ENCODE results near the gene OSR1.

Gene OSR1

GRCh38 chr2:19331450-19331849 lies 27.0 kb downstream of the OSR1 start:
- in situ Hi-C loops (cut with MboI; ENCODE audit: low sequenced_read_pairs, unreplicated experiment): no loop called here
- no peak for TF ChIP-seq CTCF (IDR thresholded peaks at IDR 0.05; ENCODE audit: borderline replicate concordance, control extremely low read depth, extremely low read depth, insufficient read depth, missing control alignments)
- DNase-seq (ENCODE audit: low spot score): no peak

GRCh38 chr2:19330436-19330835 lies 28.0 kb downstream of the OSR1 start:
- in situ Hi-C loops (cut with MboI; ENCODE audit: low sequenced_read_pairs, unreplicated experiment): no loop called here
- no peak for DNase-seq (ENCODE audit: low spot score)
- TF ChIP-seq CTCF (IDR thresholded peaks at IDR 0.05; ENCODE audit: borderline replicate concordance, control extremely low read depth, extremely low read depth, insufficient read depth, missing control alignments): no peak

- DNase-seq (ENCODE audit: low spot score): no peak
- in situ Hi-C loops (cut with MboI; ENCODE audit: low sequenced_read_pairs, unreplicated experiment): no loop called here
Observed at GRCh38 chr2:19329445-19329844, 29.0 kb downstream of the OSR1 start.

GRCh38 chr2:19327496-19327895 lies 30.9 kb downstream of the OSR1 start:
- in situ Hi-C loops (cut with MboI; ENCODE audit: low sequenced_read_pairs, unreplicated experiment): no loop called here
- TF ChIP-seq CTCF (IDR thresholded peaks at IDR 0.05; ENCODE audit: borderline replicate concordance, control extremely low read depth, extremely low read depth, insufficient read depth, missing control alignments): no peak

More at GRCh38 chr2:19329445-19329844, 29.0 kb downstream of the OSR1 start:
- TF ChIP-seq CTCF (IDR thresholded peaks at IDR 0.05; ENCODE audit: borderline replicate concordance, control extremely low read depth, extremely low read depth, insufficient read depth, missing control alignments): no peak

DNA sequence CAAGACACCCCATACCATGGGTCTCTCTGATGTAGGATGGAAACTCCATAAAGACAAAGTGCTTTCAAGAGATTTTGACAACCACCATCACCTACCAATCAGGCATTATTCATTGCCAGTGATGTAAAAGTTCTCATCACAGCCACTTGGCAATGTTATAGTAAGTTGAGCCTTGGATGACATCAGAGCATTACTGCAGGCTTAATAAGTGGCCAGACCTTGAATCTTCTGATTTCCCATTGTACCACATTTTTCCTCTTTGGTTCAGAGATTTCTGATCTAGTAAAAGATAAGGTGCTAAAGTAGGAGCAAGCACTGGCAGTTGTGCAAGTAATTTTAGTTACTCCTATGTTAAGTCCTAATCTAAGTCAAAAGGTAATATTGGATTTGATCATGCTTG lies 36.5 kb downstream of the OSR1 start:
- no peak for TF ChIP-seq CTCF (IDR thresholded peaks at IDR 0.05; ENCODE audit: borderline replicate concordance, control extremely low read depth, extremely low read depth, insufficient read depth, missing control alignments)
- in situ Hi-C loops (cut with MboI; ENCODE audit: low sequenced_read_pairs, unreplicated experiment): no loop called here
- DNase-seq (ENCODE audit: low spot score): no peak

More at GRCh38 chr2:19327496-19327895, 30.9 kb downstream of the OSR1 start:
- no peak for DNase-seq (ENCODE audit: low spot score)

- in situ Hi-C loops (cut with MboI; ENCODE audit: low sequenced_read_pairs, unreplicated experiment): no loop called here
- no peak for DNase-seq (ENCODE audit: low spot score)
- TF ChIP-seq CTCF (IDR thresholded peaks at IDR 0.05; ENCODE audit: borderline replicate concordance, control extremely low read depth, extremely low read depth, insufficient read depth, missing control alignments): no peak
Observed at GRCh38 chr2:19320813-19321212, 37.6 kb downstream of the OSR1 start.

DNA sequence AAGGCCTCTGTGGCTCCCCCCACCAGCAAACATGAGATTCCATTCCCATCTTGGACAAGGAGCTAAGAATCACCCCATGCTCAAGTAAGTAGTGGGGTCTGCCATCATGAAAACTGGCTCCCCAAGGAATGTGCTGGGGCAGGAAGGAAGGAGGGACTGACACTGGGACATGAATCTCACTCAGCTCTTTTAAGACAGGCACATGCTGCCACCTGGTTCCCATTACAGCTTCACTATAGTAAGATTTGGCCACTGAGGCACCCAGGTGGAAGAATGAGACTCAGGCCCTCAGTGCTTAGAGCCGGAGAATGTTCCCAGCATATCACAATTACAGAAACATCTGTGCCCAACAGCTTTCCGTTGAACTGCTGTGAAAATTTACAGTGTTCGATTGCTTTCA lies 38.7 kb downstream of the OSR1 start:
- DNase-seq (ENCODE audit: low spot score): no peak
- TF ChIP-seq CTCF (IDR thresholded peaks at IDR 0.05; ENCODE audit: borderline replicate concordance, control extremely low read depth, extremely low read depth, insufficient read depth, missing control alignments): no peak
- in situ Hi-C loops (cut with MboI; ENCODE audit: low sequenced_read_pairs, unreplicated experiment): no loop called here
